Stimulated activated CD4-positive, alpha-beta T cell treated with anti-CD3 and anti-CD28 coated beads, TNF-alpha, amount 100 ng/mL, for 48 hours (primary cell): ENCODE measurements around the gene AOC3.
"Not testable (repeated sequence)": the region's sequence is repeated elsewhere in the genome, so short reads cannot be mapped to it uniquely, and the experiment has no call there.

ENCODE experiments used
- DNase-seq, 3 donors: peaks; one replicate each; pipeline ENCODE4 v3.0.0-alpha.2; 2020; ENCODE audit warnings: low read depth in 3 of 3

AOC3 gene

DNA sequence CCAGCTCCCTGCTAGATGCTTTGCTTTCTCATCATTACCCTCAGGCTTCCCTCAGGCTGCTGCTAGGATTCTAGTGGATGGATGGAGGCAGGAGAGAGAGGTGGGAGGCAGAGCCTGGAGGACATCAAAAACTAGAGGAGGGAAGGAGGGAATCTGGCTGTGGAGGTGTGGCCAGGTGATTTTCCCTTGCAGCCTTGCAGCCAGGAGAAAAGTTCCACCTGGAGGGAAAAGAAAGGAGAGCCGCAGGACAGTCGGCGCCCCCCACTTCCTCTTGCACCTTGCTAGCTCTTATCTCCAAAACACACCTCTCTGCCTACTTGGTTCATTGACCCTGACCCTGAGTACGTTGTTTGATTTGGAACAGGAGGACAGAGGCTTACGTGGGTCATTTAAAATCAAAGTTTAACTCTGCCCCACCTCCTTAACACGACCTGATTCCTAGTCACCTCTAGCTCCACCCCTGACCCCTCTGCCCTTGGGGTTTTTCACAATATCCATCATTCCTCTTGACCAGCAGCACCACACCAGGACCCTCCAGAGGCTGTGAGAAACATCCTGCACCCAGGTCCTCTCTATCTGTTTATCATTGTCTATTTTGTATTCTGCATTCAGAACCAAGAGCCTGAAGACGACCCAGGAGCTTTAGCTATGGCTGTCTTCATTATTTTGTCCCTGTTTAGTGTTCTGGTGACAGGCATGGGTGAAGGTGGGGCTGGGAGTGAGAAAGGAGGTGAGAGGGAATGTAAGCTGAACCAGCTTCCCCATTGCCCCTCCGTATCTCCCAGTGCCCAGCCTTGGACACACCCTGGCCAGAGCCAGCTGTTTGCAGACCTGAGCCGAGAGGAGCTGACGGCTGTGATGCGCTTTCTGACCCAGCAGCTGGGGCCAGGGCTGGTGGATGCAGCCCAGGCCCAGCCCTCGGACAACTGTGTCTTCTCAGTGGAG, 15.9 kb downstream of the AOC3 start:
- DNase-seq: no peak

- not testable (repeated sequence) for DNase-seq
Measured at GRCh38 chr17:42867694-42868261, 16.8 kb downstream of the AOC3 start.

GRCh38 chr17:42868338-42868737, 17.3 kb downstream of the AOC3 start:
- no peak for DNase-seq

- no peak for DNase-seq
Measured at GRCh38 chr17:42871647-42872046, 20.6 kb downstream of the AOC3 start.

GRCh38 chr17:42872251-42872965, 21.4 kb downstream of the AOC3 start:
- no peak for DNase-seq

DNA sequence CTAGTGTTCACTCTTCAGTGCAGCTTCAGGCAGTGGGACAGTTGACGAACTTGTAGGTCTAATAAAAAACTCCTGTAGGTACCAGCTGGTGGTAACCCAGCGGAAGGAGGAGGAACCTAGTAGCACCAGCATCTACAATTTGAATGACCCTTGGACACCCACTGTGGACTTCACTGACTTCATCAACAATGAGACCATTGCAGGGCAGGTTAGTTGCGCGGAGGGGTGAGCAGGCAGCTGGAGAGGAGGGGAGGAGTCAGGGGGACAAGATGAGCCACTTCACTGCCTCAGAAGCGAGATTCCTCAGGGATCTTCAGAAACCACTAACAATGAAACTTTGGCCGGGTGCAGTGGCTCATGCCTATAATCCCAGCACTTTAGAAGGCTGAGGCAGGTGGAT, 22.3 kb downstream of the AOC3 start:
- DNase-seq: no peak

DNA sequence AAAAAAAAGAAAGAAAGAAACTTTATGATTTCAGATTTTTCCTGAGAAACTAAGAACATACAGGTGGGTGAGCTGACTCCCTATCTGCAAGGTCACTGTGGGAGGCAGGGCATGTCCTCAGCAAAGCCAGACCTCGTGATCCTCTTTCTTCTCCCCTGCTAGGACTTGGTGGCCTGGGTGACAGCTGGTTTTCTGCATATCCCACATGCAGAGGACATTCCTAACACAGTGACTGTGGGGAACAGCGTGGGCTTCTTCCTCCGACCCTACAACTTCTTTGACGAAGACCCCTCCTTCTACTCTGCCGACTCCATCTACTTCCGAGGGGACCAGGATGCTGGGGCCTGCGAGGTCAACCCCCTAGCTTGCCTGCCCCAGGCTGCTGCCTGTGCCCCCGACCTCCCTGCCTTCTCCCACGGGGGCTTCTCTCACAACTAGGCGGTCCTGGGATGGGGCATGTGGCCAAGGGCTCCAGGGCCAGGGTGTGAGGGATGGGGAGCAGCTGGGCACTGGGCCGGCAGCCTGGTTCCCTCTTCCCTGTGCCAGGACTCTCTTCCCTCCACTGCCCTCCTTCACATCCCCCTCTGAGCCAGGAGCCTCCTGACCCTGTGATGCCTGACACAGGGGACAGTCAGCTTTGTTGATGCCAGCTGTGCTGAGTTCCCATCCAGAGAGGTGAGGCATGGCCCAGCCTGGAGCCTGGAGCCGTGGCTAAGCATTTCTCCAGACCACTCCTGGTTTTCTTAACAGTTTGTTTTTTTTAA, 23.1 kb downstream of the AOC3 start:
- not testable (repeated sequence) for DNase-seq

GRCh38 chr17:42877037-42877436, 26.0 kb downstream of the AOC3 start:
- no peak for DNase-seq

- DNase-seq: no peak
Measured at GRCh38 chr17:42878123-42878880, 27.3 kb downstream of the AOC3 start.

DNA sequence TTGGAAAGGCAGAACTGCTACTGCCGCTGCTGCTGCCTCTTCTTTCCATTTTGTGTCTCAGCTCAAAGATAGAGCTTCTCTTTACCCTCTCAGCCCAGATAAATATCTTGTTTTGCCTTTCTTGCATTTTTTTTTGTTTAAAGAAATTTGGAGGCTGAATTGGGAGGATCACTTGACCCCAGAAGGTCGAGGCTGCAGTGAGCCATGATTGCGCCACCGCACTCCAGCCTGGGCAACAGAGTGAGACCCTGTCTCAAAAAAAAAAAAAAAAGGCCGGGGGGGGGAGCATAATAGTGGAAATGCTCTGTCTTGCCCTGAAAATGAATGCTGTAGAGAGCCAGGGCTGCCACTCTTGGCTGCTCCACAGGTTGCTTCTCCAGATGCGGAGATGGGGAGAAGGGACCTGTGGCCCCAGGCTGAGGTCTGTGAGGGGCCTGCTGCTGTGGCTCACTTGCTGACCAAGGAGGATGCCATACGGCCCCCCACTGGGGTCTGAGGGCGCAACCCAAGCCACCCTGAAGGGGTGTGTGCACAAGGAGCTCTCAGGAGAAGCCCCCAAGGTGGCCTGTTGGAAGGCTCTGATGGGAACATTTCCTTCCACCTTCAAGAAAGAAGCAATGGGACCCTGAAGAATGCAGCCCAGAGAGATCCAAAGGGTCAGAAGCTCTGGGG, 28.1 kb downstream of the AOC3 start:
- DNase-seq: no peak

DNA sequence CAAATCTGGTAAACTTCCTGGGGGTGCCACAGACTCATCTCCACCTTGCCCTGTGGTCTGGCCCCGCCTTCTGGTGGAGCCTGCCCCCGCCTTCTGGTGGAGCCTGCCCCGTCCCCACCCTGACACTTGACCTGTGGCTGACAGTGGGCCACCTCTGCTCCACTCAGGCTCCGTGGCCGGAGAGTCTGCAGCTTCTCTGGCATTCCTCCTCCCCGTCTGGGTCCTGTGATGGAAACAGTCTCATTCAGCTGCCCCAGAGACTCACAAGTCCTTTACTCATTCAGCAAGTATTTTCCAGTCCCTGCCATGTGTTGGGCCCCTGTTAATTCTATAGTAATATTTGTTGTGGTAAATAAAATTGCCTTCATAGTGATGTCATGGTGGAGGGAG, 28.6 kb downstream of the AOC3 start:
- no peak for DNase-seq

GRCh38 chr17:42880776-42881310, 29.8 kb downstream of the AOC3 start:
- no peak for DNase-seq

GRCh38 chr17:42881706-42882105, 30.7 kb downstream of the AOC3 start:
- not testable (repeated sequence) for DNase-seq

DNA sequence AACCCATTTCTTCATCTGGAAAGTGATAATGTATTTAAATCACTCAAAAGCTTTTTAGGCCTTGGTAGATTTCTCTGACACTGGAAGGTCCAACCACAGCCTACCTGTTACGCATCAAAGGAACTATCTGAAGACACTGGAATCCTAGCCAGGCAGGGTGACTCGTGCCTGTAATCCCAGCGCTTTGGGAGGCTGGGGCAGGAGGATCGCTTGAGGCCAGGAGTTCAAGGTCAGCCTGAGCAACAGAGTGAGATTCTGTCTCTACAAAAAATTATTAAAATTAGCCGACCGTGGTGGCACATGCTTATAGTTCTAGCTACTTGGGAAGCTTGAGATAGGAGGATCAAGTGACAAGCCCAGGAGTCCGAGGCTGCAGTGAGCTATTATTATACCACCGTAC, 31.2 kb downstream of the AOC3 start:
- DNase-seq: no peak

- DNase-seq: no peak
Measured at GRCh38 chr17:42883802-42884558, 33.0 kb downstream of the AOC3 start.

DNA sequence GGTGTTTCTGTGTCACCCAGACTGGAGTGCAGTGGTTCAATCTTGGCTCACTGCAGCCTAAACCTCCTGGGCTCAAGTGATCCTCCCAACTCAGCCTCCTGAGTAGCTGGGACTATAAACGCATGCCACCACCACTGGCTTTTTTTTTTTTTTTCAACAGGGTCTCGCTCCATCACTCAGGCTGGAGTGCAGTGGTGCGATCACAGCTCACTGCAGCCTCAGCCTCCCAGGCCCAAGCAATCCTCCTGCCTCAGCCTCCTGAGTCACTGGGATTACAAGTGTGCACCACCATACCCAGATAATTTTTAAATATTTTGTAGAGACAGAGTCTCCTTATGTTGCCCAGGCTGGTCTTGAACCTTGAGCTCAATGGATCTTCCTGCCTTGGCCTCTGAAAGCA, 34.8 kb downstream of the AOC3 start:
- DNase-seq: not testable (repeated sequence)

DNA sequence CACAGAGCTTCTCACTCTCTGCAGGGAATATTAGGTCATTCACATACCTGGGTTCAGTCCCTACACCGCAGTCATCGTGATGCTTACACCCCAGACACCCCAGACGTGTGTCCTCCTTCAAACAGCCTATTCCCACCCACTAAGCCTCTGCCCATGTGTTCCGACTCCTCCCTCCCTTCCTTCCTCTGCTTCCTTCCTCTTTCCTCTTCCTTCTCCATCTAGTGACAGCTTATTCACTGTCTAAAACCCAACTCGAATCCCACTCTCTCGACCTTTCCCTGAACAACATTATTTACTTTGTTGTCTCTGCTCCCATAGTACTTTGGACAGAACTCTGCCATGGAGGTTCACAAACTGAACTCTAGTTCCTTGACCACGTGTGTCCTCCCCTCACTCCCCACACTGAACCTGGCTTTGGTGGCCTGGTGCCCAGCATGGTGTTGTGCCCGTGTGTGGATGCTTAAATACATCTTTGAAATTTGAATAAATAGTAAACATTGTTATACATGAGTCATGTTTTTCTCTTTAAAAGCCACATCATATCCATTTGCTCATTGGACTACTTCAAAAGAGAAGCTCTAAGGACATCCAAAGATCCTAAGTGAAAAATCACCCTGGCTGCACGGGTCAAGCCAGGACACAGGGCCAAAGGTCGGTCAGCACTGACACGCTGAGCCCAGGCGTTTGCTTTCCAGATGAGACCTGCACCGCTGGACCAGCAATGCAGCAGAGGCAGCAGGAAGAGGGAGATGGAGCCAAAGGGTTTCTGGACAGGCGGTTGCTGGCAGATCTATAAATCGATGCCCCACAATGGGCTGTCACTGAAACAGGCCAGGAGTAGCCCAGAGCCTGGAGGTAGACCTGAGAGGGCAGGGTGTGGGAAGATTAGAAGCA, 35.5 kb downstream of the AOC3 start:
- DNase-seq: no peak

GRCh38 chr17:42889809-42890208, 38.8 kb downstream of the AOC3 start:
- DNase-seq: no peak
